ENCODE results near the gene CACFD1. TPM values are rescaled to one million over a fixed set of nuclear protein-coding genes. Genes with fewer than 3 reads are reported as not detected.

Gene CACFD1
- total and polyA plus RNA-seq, 2 of the 4 experiments (the other 2 are of a cell fraction): 2.0 to 6.6 TPM

GRCh38 chr9:133417541-133418461, 42.0 kb upstream of the CACFD1 start, which contains the start of gene REXO4 (continued):
- TF ChIP-seq SMC3 (IDR thresholded peaks at IDR 0.05; ENCODE audit: low read depth, low read length): no peak
- peak; percentile 48; the same call in 1 of the 2 replicates for TF ChIP-seq POLR2A (IDR thresholded peaks at IDR 0.05; ENCODE audit: low read depth, low read length)
- peak; percentile 99 for TF ChIP-seq BHLHE40 (IDR thresholded peaks at IDR 0.05; ENCODE audit: low read depth, low read length)

- Histone ChIP-seq H3K9me3 (ENCODE audit: control insufficient read depth, insufficient read depth, low read length) (no peaks in the 10 kb centered on the region), H3K56ac (ENCODE audit: extremely low read depth, insufficient read depth, low read length) (no peak overlapping the region), H3K36me3 (ENCODE audit: control insufficient read depth, insufficient read depth, low read length) (peaks cover 10% of the 10 kb centered on the region), H2BK15ac (ENCODE audit: low read depth, low read length) (no peak overlapping the region), H3K27ac (ENCODE audit: insufficient read depth, low read length) (no peak overlapping the region), H2AK9ac (replicated peaks; ENCODE audit: low read depth, low read length, poor library complexity) (peak overlapping the region; percentile 78), H2AFZ (replicated peaks; ENCODE audit: low read length, poor library complexity) (no peak overlapping the region), H4K5ac (ENCODE audit: low read depth, low read length) (no peak overlapping the region; the same call in 1 of the 2 replicates), H3K9ac (ENCODE audit: low read depth, low read length) (no peak overlapping the region), H3K27me3 (ENCODE audit: control insufficient read depth, insufficient read depth, low read length) (no peaks in the 10 kb centered on the region), H2BK120ac (ENCODE audit: low read depth, low read length) (no peak overlapping the region), H3K4me3 (ENCODE audit: insufficient read depth, low read depth, low read length) (no peak overlapping the region), H3K23ac (ENCODE audit: low read depth, low read length) (no peak overlapping the region), H2BK20ac (ENCODE audit: low read depth, low read length) (no peak overlapping the region), H3K4ac (ENCODE audit: low read depth, low read length) (no peak overlapping the region), H3K14ac (replicated peaks; ENCODE audit: low read depth, low read length) (no peak overlapping the region), H3K4me1 (ENCODE audit: control insufficient read depth, insufficient read depth, low read length) (peaks cover 12% of the 10 kb centered on the region; the same call in 1 of the 2 replicates), H4K20me1 (ENCODE audit: insufficient read depth, low read length) (peaks cover 16% of the 10 kb centered on the region), H4K8ac (ENCODE audit: low read depth in 2 of 2, low read length in 2 of 2) (peak overlapping the region; percentile 99 to 100; a peak in 2 of 4 replicates), H4K91ac (ENCODE audit: insufficient read depth, low read depth, low read length) (no peak overlapping the region), H3K79me1 (ENCODE audit: low read depth in 1 of 2, low read length in 2 of 2) (peaks cover 22 to 32% of the 10 kb centered on the region in 2 experiments), H2AK5ac (ENCODE audit: low read depth, low read length) (peak overlapping the region; percentile 16; the same call in 1 of the 2 replicates), H2BK5ac (ENCODE audit: low read depth, low read length, poor library complexity, severe bottlenecking) (no peak overlapping the region), H3K9me1 (ENCODE audit: insufficient read depth, low read length) (peaks cover 14% of the 10 kb centered on the region), H3K18ac (ENCODE audit: low read depth, low read length) (no peak overlapping the region), H3K4me2 (ENCODE audit: low read depth, low read length) (peak overlapping the region; percentile 89; the same call in 1 of the 2 replicates)
- dilution Hi-C loops (cut with HindIII; ENCODE audit: low sequenced_read_pairs, unreplicated experiment): no loop called here
- intact Hi-C loops (cut with micrococcal nuclease): no loop called here
- ATAC-seq (ENCODE audit: low read depth) (no peak), DNase-seq (no peak)
- no TSS peak for BruUV-seq (replicated peaks)
- in situ Hi-C loops (cut with MboI; ENCODE audit: low sequenced_read_pairs): no loop called here
- 68% methylated on average over 8 of the region's 13 CpGs; no CpG with 5 or more reads in 1 of the 2 experiments for WGBS, 2 experiments (ENCODE audit: extremely low coverage in 2 of 2, insufficient read length in 1 of 2)
- ChIA-PET POLR2A (ENCODE audit: unreplicated experiment) (no interaction called here), CTCF (no interaction called here)
- TF ChIP-seq POLR2A (IDR thresholded peaks at IDR 0.05; ENCODE audit: low read depth, low read length) (no peak), USF2 (IDR thresholded peaks at IDR 0.05; ENCODE audit: low read depth, low read length) (no peak), ELK1 (IDR thresholded peaks at IDR 0.05; ENCODE audit: borderline replicate concordance, low read depth, low read length) (no peak), MAFK (IDR thresholded peaks at IDR 0.05; ENCODE audit: low read depth, low read length) (no peak), BHLHE40 (IDR thresholded peaks at IDR 0.05; ENCODE audit: low read depth, low read length) (no peak), RFX5 (IDR thresholded peaks at IDR 0.05; ENCODE audit: low read depth, low read length) (no peak), SMC3 (IDR thresholded peaks at IDR 0.05; ENCODE audit: low read depth, low read length) (no peak), MAZ (IDR thresholded peaks at IDR 0.05; ENCODE audit: borderline replicate concordance, low read depth, low read length) (no peak), FOS (IDR thresholded peaks at IDR 0.05; ENCODE audit: low read depth, low read length) (no peak), RCOR1 (IDR thresholded peaks at IDR 0.05; ENCODE audit: insufficient replicate concordance, low read length) (no peak), CHD1 (IDR thresholded peaks at IDR 0.05; ENCODE audit: low read depth, low read length) (no peak)
These were observed 40.8 kb upstream of the CACFD1 start for GRCh38 chr9:133419005-133419404.

All from IMR-90 (cell line).